ENCODE measurements around the gene SUPT20HL2. TPM values are rescaled to one million over a fixed set of nuclear protein-coding genes. Genes with fewer than 3 reads are reported as not detected.

The SUPT20HL2 gene
- total and polyA plus RNA-seq, 2 of the 8 experiments (the other 6 are each of a cell fraction or from before 2014, with no cell fraction given) = not detected

- no peak overlapping the region for H3K4ac ChIP-seq (replicated peaks; ENCODE audit: insufficient read length, low read depth, low read length)
- H2BK5ac ChIP-seq (ENCODE audit: low read depth, low read length) = no peak overlapping the region
- H3K27ac ChIP-seq (ENCODE audit: low read depth, low read length) = no peak overlapping the region
- H4K91ac ChIP-seq (replicated peaks; ENCODE audit: insufficient read length, low read length) = no peak overlapping the region
- H3K79me1 ChIP-seq (ENCODE audit: low read depth, low read length) = no peaks in the 10 kb centered on the region
- no peak for TF ChIP-seq CEBPB (IDR thresholded peaks at IDR 0.05; ENCODE audit: low read depth, low read length)
- WGBS, 2 experiments (ENCODE audit: extremely low coverage in 1 of 2, insufficient coverage in 1 of 2, insufficient read length in 1 of 2, insufficient replicate concordance in 2 of 2, low coverage in 1 of 2, low lambda C conversion rate in 2 of 2, missing lambda C conversion rate in 1 of 2) = 94% methylated on average over 1 of the region's 1 CpG; no CpG with 5 or more reads in 1 of the 2 experiments
- FAIRE-seq (no peak), DNase-seq (ENCODE audit: low read depth in 1 of 2, low spot score in 2 of 2) (no peak)
- H2AK5ac ChIP-seq (ENCODE audit: low read depth, low read length) = no peak overlapping the region
- H4K5ac ChIP-seq (ENCODE audit: insufficient read length, low read depth, low read length) = no peak overlapping the region
- no peak overlapping the region for H3K18ac ChIP-seq (ENCODE audit: extremely low read depth, low read length)
- H3K27me3 ChIP-seq (replicated peaks in 1 of 4; ENCODE audit: control insufficient read depth in 3 of 4, extremely low read depth in 1 of 4, insufficient read depth in 3 of 4, low read length in 3 of 4) = no peaks in the 10 kb centered on the region
- H3K14ac ChIP-seq (ENCODE audit: insufficient read length) = no peak overlapping the region
- H4K20me1 ChIP-seq (replicated peaks in 1 of 2; ENCODE audit: control insufficient read depth in 1 of 2, insufficient read depth in 2 of 2, low read length in 2 of 2) = no peaks in the 10 kb centered on the region
- no peaks in the 10 kb centered on the region for H3K9me3 ChIP-seq (ENCODE audit: insufficient read depth in 2 of 2, low read depth in 1 of 2, low read length in 1 of 2)
- no peak overlapping the region for H2BK15ac ChIP-seq (ENCODE audit: low read length)
- H3K4me3 ChIP-seq (ENCODE audit: extremely low read depth in 1 of 4, insufficient read depth in 2 of 4, low read depth in 3 of 4, low read length in 4 of 4) = no peak overlapping the region
- H4K8ac ChIP-seq (ENCODE audit: extremely low read depth, insufficient read depth, low read length) = no peak overlapping the region
- H3K4me2 ChIP-seq (ENCODE audit: insufficient read depth in 1 of 2, low read depth in 2 of 2, low read length in 2 of 2) = no peak overlapping the region
- ChIA-PET CTCF (ENCODE audit: partially characterized antibody) (no interaction called here), POLR2A (ENCODE audit: partially characterized antibody) (no interaction called here)
- H3K23ac ChIP-seq (ENCODE audit: insufficient read length) = no peak overlapping the region
- H3K4me1 ChIP-seq (replicated peaks in 1 of 4; ENCODE audit: control insufficient read depth in 3 of 4, insufficient read depth in 4 of 4, low read length in 3 of 4) = no peaks in the 10 kb centered on the region
- H2AFZ ChIP-seq (ENCODE audit: low read length) = no peak overlapping the region
- no peaks in the 10 kb centered on the region for H3K23me2 ChIP-seq (ENCODE audit: low read depth, low read length)
- no peak overlapping the region for H2BK20ac ChIP-seq (ENCODE audit: low read length)
- no peak overlapping the region for H3K9ac ChIP-seq (replicated peaks in 1 of 4; ENCODE audit: extremely low read depth in 1 of 4, low read depth in 3 of 4, low read length in 3 of 4)
- no peak overlapping the region for H2BK12ac ChIP-seq (ENCODE audit: low read depth, low read length)
- H3K79me2 ChIP-seq (ENCODE audit: control insufficient read depth in 1 of 2, insufficient read depth in 2 of 2, low read length in 2 of 2) = no peaks in the 10 kb centered on the region
- no peak overlapping the region for H2BK120ac ChIP-seq (replicated peaks; ENCODE audit: low read depth, low read length)
- H3K36me3 ChIP-seq (ENCODE audit: control insufficient read depth in 2 of 4, insufficient read depth in 4 of 4, low read length in 3 of 4) = no peaks in the 10 kb centered on the region
- no peak overlapping the region for H3K56ac ChIP-seq (replicated peaks; ENCODE audit: insufficient read length, low read depth, low read length)
Measured at GRCh38 chrX:24333371-24333770, 19.5 kb upstream of the SUPT20HL2 start.
